A375 (cell line): ENCODE measurements around the gene SPDYE11. TPM values are rescaled to one million over a fixed set of nuclear protein-coding genes. Genes with fewer than 3 reads are reported as not detected.

Source experiments
- small RNA-seq: library from RNA; depleted of rRNA; stranded (forward); fragments of <200 nt; gene quantifications from one replicate; pipeline ENCODE3, GENCODE V24; 2014
- total RNA-seq: library from RNA; depleted of rRNA; stranded (reverse); fragments of >200 nt; shearing (Covaris generic); gene quantifications from 2 replicates; pipeline ENCODE4 v1.2.3, GENCODE V29; 2014; rRNA removed

SPDYE11 gene
- not detected in 2 replicates for total RNA-seq

GRCh38 chr7:73057811-73058210 lies at the start of gene SPDYE11:
Gene SPDYE11 (minus strand): TSS chr7:73057911. CDS start chr7:73056111, 1,800 bp downstream.

GRCh38 chr7:73085938-73086337 lies 28.2 kb upstream of the SPDYE11 start, which contains the start of gene SPDYE9:
Gene SPDYE9 (minus strand): TSS chr7:73086038. CDS start chr7:73084238, 1,800 bp downstream.

GRCh38 chr7:73029666-73030065 lies 28.0 kb downstream of the SPDYE11 start, which contains the start of gene SPDYE8:
Gene SPDYE8 (minus strand): TSS chr7:73029766. CDS start chr7:73027966, 1,800 bp downstream.

Small RNAs within 50 kb of the gene (small RNA-seq; reads per million reads assigned to genes)
- not detected for gene RF00019

Other genes starting within 250 kb of the SPDYE11 start
- gene TYW1B, start 229.7 kb downstream of the SPDYE11 start, total RNA-seq: 5.8 and 6.1 TPM in 2 replicates
- 14.3 and 15.0 TPM in 2 replicates for gene POM121, start 132.8 kb downstream of the SPDYE11 start, total RNA-seq
- gene TRIM74, start 88.4 kb downstream of the SPDYE11 start, total RNA-seq: 0.15 TPM in 1 of 2 replicates, not detected in the other
- not detected in 2 replicates for gene SPDYE8, start 28.1 kb downstream of the SPDYE11 start, total RNA-seq
- not detected in 2 replicates for gene SPDYE9, start 28.1 kb upstream of the SPDYE11 start, total RNA-seq